Femur (tissue), 1 donor: ENCODE measurements around the gene YWHAQ.

Source experiments
- DNase-seq: peaks from one replicate; pipeline ENCODE4 v3.0.0-alpha.2; 2017

The YWHAQ gene

DNA sequence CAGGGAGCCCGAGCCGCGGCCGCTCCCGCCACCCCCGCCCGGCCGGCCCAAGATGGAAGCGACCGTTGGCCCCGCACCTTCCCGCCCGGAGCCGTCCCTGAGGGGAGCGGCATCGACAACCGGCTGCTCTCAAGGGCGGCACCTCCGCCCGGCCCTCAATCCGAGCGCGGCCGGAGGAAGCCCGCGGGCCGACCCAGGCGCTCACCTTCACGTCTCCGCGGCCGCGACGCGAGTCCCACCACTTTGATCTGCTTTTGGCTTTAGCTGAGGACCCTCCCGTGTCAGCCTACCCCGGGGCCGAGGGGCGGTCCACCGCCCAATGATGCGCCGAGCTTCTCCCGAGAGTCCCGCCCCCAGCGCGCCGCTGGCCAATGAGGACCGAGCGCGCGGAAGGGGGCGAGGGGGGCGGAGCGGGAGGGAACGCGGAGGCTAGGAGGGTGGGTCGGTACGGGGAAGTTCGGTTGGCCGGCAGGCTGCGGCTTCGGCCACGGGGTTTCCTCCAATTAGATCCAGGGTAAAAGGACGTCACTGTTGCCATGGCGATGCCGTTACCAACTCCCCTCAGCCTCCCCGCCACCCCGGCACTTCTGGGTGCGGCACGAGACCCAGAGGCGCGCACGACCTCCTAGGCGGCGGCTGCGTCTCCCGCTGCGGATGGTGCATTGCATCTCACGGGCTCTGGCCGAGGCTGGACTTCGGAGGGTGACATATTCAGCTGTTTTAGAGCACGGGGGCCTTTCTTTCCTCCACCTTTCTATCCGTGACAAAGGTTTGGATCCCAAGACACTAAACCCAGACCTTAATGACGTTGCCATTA lies at the start of gene YWHAQ:
YWHAQ (minus strand) TSS at position 262 of the 817 bp plus-strand sequence. CDS start 545 bp downstream, outside the sequence.
- peak; percentile 99 for DNase-seq

DNA sequence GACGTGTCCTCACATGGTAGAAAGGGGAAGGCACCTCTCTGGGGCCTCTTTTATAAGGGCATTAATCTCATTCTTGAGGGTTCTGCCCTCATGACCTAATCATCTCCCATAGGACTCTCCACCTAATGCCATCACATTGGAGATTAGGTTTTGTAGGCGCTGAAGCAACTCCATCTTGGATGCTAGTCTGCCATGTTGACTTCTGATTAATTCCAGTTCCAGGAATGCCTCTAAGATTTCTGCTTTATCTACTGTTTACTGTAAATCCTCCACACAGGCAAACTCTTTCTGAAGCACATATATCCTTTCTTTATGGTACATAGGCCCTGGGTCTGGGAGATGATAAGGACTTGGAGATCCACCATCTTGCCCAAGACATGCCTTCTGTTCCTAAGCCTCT lies 49.3 kb upstream of the YWHAQ start:
- no peak for DNase-seq

DNA sequence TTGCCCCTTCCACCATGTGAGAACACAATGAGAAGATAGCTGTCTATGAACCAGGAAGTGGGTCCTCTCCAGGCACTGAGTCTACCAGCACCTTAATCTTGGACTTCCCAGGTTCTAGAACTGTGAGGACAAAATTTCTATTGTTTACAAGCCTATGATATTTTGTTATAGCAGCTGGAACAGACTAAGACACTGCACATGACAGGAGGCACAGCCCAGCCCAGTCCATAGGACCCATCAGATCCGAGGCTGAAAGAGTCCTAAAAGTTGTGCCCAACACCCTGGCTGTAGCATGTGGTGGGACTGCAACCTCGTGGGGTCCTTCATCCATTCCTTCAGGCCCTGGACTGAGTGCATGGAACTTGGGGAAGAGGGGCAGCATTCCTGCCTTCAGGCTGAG lies 48.4 kb upstream of the YWHAQ start:
- DNase-seq: no peak

GRCh38 chr2:9678544-9678943 lies 47.7 kb upstream of the YWHAQ start:
- DNase-seq: no peak

GRCh38 chr2:9675415-9676351 lies 44.9 kb upstream of the YWHAQ start:
- DNase-seq: no peak

- DNase-seq: no peak
Measured at GRCh38 chr2:9674891-9675414, 44.2 kb upstream of the YWHAQ start.

DNA sequence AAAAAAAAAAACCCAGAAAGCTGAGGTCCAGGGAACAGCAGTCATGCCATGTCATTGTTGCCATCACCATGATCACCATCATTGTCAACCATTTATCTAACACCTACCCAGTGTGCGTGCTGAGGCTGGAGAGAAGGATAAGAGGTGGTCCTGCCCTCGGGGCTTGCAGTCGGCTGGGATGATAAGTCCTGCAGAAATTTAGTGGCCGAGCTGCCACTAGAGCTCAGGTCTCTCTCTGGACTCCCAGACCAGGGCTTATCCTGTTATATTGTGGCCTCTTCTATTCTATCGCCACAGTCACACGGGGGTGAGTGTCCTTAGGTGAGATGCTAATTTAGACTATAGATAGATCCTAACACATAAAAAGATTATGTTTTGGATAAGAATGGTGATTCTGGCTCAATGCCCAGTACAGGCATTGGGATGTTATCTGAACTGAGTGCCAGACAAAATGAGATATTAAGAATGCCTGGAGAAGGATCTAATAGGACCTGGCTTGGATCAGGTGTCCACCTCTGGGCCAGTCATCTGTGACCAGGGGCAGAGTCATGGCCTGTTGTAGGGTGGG lies 43.2 kb upstream of the YWHAQ start:
- DNase-seq: no peak

- peak; percentile 45 for DNase-seq
Measured at GRCh38 chr2:9668687-9669345, 38.0 kb upstream of the YWHAQ start.

DNA sequence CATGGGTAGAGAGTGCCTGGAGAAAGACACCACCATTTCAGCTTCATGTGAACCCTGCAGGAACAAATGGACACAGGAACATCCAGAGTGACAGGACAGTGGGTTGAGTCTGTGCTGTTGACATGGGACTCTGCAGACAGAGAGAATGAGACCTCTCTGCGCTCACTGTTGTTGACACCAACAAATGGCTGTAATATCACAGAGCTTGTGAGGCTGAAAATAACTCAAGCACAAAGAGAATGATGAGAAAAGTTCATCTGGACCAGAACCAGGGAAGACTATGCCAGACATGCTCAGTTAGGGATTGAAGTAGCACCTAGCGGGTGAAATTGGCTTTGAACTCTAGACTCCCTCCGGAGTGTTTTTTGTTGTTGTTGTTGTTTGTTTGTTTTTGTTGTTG lies 37.0 kb upstream of the YWHAQ start:
- DNase-seq: no peak

DNA sequence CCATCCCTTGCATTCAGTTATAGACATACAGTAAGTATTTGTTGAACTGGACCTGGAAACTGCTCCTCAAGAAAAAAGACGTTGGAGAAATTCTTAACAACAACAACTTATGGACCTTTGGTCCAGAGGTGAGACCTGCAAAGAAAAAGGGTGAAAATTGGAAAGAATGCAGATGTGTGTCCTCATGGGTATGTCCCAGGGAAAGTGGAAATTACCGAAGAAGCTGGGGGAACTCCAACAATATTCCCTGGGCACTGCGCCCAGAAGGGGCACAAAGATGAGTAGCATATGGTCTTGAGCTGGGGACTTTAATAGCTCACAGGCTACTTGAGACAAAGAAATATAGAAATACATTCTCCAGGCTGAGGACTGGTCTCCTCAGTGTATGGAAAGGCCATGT lies 35.5 kb upstream of the YWHAQ start:
- no peak for DNase-seq

- no peak for DNase-seq
Measured at GRCh38 chr2:9665898-9666297, 35.1 kb upstream of the YWHAQ start.

DNA sequence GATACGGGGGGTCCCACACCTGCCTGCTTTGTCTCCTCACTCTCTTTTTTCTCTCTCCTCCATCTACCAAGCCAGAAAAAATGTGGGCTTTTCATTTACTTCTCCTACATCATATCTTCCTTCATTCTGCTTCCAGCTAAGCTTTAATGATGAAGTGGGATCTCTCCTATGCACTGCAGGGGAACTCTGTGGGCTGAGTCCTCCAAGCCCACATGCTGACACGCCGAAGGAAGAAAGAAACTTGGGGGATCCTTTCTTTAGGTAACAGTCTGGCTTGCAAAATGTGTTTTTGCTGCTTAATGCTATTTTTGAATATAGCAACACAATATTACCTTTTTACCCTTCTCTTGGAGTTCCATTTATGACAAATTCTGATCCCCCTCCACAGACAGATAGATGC lies 33.6 kb upstream of the YWHAQ start:
- no peak for DNase-seq

GRCh38 chr2:9663008-9663879 lies 32.4 kb upstream of the YWHAQ start:
- no peak for DNase-seq

GRCh38 chr2:9661261-9661660 lies 30.5 kb upstream of the YWHAQ start:
- no peak for DNase-seq

DNA sequence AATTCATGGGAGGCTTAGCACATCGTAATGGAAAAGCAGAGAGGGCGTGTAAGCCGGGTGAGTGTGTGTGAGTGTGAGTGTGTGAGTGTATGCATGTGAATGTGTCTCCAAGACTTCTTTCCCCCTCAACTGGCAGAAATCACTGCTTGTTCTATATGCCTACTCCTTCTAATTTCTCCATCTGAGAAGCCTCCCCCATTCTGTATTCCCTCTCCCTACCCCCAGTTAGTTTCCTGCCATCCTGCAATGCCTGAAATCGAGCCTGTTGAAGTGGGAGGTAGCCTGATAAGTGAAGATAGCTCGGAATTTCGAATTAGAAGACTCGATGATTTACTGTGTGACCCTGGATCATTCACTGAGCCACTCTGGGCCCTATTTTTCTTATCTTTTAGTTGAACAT lies 30.0 kb upstream of the YWHAQ start:
- no peak for DNase-seq

DNA sequence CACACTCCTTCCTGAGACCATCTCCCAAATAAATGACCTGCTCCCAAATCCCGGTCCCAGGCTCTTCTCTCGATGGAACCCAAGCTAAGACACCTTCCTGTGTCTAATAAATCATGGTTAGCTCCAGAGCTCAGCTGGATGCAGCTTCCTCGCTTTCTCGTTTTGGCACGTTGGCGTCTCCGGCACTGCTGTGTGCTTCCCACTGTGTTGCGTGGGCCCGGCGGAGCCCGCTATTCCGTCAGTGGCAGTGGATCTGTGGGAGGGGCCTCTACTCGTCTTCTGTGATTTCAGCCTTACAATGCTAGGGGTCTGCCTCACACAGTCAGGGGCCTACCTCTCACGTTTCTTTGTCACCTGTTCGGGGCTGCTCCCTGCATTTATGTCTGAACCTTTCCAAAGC lies 29.4 kb upstream of the YWHAQ start:
- no peak for DNase-seq

- peak; percentile 46 for DNase-seq
Measured at GRCh38 chr2:9658972-9659371, 28.2 kb upstream of the YWHAQ start.

DNA sequence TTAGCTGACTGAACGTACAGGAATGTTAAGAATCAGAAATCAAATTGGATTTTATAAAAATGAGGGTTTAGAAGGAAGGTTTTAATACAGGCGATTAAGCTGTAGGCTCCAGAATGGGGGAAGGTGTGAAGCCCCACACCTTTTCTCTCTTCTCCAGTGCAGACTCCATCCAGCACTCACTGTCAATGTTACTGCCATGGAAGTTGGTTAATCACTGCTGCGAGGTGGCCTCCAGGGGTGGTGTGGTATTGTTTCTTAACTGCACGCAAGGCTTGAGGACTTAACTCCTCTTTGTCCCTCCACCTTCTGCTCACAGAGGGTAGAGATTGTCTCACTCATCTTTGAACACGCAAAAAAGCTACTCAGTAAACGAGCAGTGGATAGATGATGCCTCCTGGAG lies 26.9 kb upstream of the YWHAQ start:
- no peak for DNase-seq

DNA sequence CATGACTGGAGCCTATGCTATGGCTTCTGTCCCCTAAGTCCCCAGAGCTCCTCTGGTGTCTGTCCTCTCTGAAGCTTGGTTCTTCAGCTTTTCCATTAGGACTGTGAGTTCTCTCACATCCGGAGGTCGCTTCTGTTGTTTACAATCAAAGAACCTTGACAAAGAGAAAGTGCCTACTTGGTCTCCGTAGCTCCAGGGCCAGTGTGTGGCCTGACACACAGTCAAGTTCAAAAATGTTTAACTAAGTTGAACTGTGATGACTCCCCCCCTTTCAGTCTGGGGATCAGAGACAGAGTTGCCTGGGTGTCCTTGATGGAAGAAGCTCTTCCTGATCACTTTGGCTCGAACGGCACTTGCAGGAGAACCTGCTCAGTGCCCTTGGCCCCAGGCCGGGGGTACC lies 26.3 kb upstream of the YWHAQ start:
- DNase-seq: no peak

GRCh38 chr2:9656270-9656766 lies 25.5 kb upstream of the YWHAQ start:
- DNase-seq: no peak

GRCh38 chr2:9655441-9656269 lies 24.9 kb upstream of the YWHAQ start:
- no peak for DNase-seq
